Activated CD4-positive, alpha-beta T cell treated with anti-CD3 and anti-CD28 coated beads for 4 hours (primary cell): ENCODE measurements around the gene MASP2.
"Not testable (repeated sequence)": the region's sequence is repeated elsewhere in the genome, so short reads cannot be mapped to it uniquely, and the experiment has no call there.

Experiments used
- DNase-seq, 2 donors: peaks; one replicate each; pipeline ENCODE4 v3.0.0-alpha.2; 2020

Gene MASP2

GRCh38 chr1:11046625-11047365 is at the start of gene MASP2:
Gene MASP2, minus strand, starts transcription at chr1:11047239. Its CDS starts 32 bp downstream, at chr1:11047207.
- DNase-seq = no peak

- not testable (repeated sequence) for DNase-seq
Measured at GRCh38 chr1:11083784-11084183, 36.7 kb upstream of the MASP2 start.

GRCh38 chr1:11080931-11081330 is 33.9 kb upstream of the MASP2 start:
- no peak for DNase-seq

GRCh38 chr1:11078631-11079030 is 31.6 kb upstream of the MASP2 start:
- DNase-seq = no peak

- not testable (repeated sequence) for DNase-seq
Measured at GRCh38 chr1:11073398-11073797, 26.4 kb upstream of the MASP2 start.

GRCh38 chr1:11072216-11072917 is 25.3 kb upstream of the MASP2 start:
- no peak for DNase-seq

- no peak for DNase-seq
Measured at GRCh38 chr1:11071463-11072215, 24.6 kb upstream of the MASP2 start.

GRCh38 chr1:11070876-11071275 is 23.8 kb upstream of the MASP2 start:
- no peak for DNase-seq

- DNase-seq = no peak
Measured at GRCh38 chr1:11068600-11069473, 21.8 kb upstream of the MASP2 start.

- no peak for DNase-seq
Measured at GRCh38 chr1:11067716-11068599, 20.9 kb upstream of the MASP2 start.

GRCh38 chr1:11065796-11066195 is 18.8 kb upstream of the MASP2 start:
- DNase-seq = no peak

- DNase-seq = no peak
Measured at GRCh38 chr1:11064942-11065341, 17.9 kb upstream of the MASP2 start.

GRCh38 chr1:11063937-11064537 is 17.0 kb upstream of the MASP2 start:
- not testable (repeated sequence) for DNase-seq

GRCh38 chr1:11062965-11063401 is 15.9 kb upstream of the MASP2 start:
- no peak for DNase-seq

GRCh38 chr1:11061652-11062365 is 14.8 kb upstream of the MASP2 start:
- DNase-seq = no peak

GRCh38 chr1:11059968-11060830 is 13.2 kb upstream of the MASP2 start, which contains the start of gene SRM:
Gene SRM, minus strand, starts transcription at chr1:11060018. Its CDS starts 75 bp downstream, at chr1:11059943.
- DNase-seq = peak; percentile 89 to 90

- peak in 1 of 2 donors; percentile 46 for DNase-seq
Measured at GRCh38 chr1:11059155-11059967, 12.3 kb upstream of the MASP2 start.

GRCh38 chr1:11058595-11059154 is 11.6 kb upstream of the MASP2 start:
- no peak for DNase-seq
